ENCODE data around the gene HTRA3.
A peak's percentile ranks its signal among the peaks of the same experiment; 100 is the strongest.

The HTRA3 gene

DNA sequence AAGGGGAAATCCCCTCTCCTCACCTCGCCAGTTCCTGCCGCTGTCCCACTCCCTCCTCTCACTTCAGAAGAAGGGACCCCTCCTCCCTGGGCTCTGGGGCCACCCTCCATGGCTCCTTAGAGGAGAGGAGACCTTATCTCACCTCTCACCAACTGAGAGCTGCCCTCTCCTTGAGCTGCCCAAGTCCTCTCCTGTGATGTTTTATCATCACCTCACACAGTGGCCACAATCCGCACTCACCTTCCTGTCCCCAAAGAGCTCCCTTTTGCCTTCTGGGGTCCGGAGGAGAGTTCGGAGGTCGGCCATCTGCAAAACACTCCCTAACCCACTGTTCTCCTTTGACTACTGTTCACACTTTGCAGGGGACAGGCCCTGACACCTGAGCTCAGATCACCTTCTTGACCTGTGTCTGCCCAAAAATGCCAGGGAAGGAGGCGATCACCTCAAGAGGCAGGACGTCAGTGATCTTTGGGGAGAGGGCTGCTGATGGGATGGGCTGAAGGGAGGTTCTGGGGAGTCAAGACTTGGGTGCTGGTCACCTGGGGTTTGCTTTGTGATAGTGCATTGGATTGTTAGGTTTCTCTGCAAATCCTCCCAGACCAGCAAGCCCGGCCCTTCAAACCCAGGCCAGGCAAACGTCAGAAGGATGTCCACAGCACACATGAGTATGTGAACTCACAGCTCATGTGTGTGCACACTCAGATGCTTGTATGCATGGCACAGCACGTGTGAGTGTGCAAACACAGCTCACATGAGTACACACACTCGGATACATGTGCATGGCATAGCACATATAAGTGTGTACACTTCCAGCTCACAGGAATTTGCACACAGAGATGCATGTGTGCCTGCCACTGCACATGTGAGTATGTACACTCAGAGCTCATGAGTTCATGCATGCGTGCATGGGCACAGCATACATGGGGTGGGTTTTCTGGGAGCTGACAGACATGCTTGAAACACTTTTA lies 41.8 kb downstream of the HTRA3 start:
- Histone ChIP-seq H3K27ac (no peak overlapping the region; a peak in 1 of 22 replicates), H3K9ac (no peak overlapping the region), H3K9me3 (replicated peaks in 1 of 11) (peaks cover 7 to 20% (median 14%) of the 10 kb centered on the region in 11 experiments; a peak in 17 of 22 replicates)

GRCh38 chr4:8312069-8312445 lies 42.5 kb downstream of the HTRA3 start:
- peaks cover 0 to 6% (median 0%) of the 10 kb centered on the region in 11 experiments; a peak in 3 of 22 replicates for H3K36me3 ChIP-seq
- peaks cover 39 to 72% (median 69%) of the 10 kb centered on the region in 10 experiments for H3K4me1 ChIP-seq
- H3K27ac ChIP-seq, result no peak overlapping the region
- H3K4me3 ChIP-seq, result no peak overlapping the region
- peaks cover 0 to 8% (median 0%) of the 10 kb centered on the region in 11 experiments; a peak in 1 of 22 replicates for H3K27me3 ChIP-seq
- H3K9ac ChIP-seq, result no peak overlapping the region
- TF ChIP-seq Cebpa-rat (IDR thresholded peaks at IDR 0.05), result no peak
- peaks cover 0 to 16% (median 0%) of the 10 kb centered on the region in 11 experiments; a peak in 3 of 22 replicates for H4K20me1 ChIP-seq
- H3K4me2 ChIP-seq, result no peak overlapping the region
- peaks cover 7 to 20% (median 14%) of the 10 kb centered on the region in 11 experiments; a peak in 17 of 22 replicates for H3K9me3 ChIP-seq (replicated peaks in 1 of 11)

More for the DNA sequence above, 41.8 kb downstream of the HTRA3 start:
- Histone ChIP-seq H4K20me1 (peaks cover 0 to 23% (median 0%) of the 10 kb centered on the region in 11 experiments; a peak in 3 of 22 replicates), H3K27me3 (peaks cover 0 to 8% (median 0%) of the 10 kb centered on the region in 11 experiments; a peak in 1 of 22 replicates), H3K4me2 (peak overlapping the region; percentile 39 to 86 (median 70); a peak in 18 of 22 replicates), H3K4me1 (peaks cover 44 to 72% (median 69%) of the 10 kb centered on the region in 10 experiments), H3K4me3 (no peak overlapping the region), H3K36me3 (peaks cover 0 to 13% (median 0%) of the 10 kb centered on the region in 11 experiments; a peak in 7 of 22 replicates)
- TF ChIP-seq Cebpa-rat (IDR thresholded peaks at IDR 0.05), result no peak

GRCh38 chr4:8312976-8313375 lies 43.4 kb downstream of the HTRA3 start:
- Histone ChIP-seq H3K4me2 (no peak overlapping the region), H4K20me1 (peaks cover 0 to 15% (median 0%) of the 10 kb centered on the region in 11 experiments; a peak in 1 of 22 replicates), H3K27me3 (peaks cover 0 to 8% (median 0%) of the 10 kb centered on the region in 11 experiments; a peak in 1 of 22 replicates), H3K4me1 (peaks cover 39 to 72% (median 68%) of the 10 kb centered on the region in 10 experiments), H3K4me3 (no peak overlapping the region), H3K9ac (no peak overlapping the region), H3K9me3 (replicated peaks in 1 of 11) (peaks cover 7 to 20% (median 14%) of the 10 kb centered on the region in 11 experiments; a peak in 17 of 22 replicates), H3K36me3 (no peaks in the 10 kb centered on the region), H3K27ac (no peak overlapping the region)
- no peak for TF ChIP-seq Cebpa-rat (IDR thresholded peaks at IDR 0.05)

- Histone ChIP-seq H3K27me3 (peaks cover 0 to 7% (median 0%) of the 10 kb centered on the region in 11 experiments; a peak in 2 of 22 replicates), H3K9ac (peak overlapping the region in 3 of 11 experiments; percentile 14 to 28 (median 25); a peak in 2 of 22 replicates), H3K36me3 (no peaks in the 10 kb centered on the region), H3K27ac (peak overlapping the region in 4 of 11 experiments; percentile 30 to 66 (median 48); a peak in 5 of 22 replicates), H4K20me1 (peaks cover 0 to 11% (median 0%) of the 10 kb centered on the region in 11 experiments; a peak in 1 of 22 replicates), H3K4me1 (peaks cover 41 to 72% (median 69%) of the 10 kb centered on the region in 10 experiments), H3K4me3 (no peak overlapping the region), H3K9me3 (replicated peaks in 1 of 11) (peaks cover 7 to 20% (median 14%) of the 10 kb centered on the region in 11 experiments; a peak in 17 of 22 replicates), H3K4me2 (peak overlapping the region; percentile 75 to 95 (median 93); a peak in 20 of 22 replicates)
- no peak for TF ChIP-seq Cebpa-rat (IDR thresholded peaks at IDR 0.05)
Measured at GRCh38 chr4:8314691-8315255, 45.2 kb downstream of the HTRA3 start.

DNA sequence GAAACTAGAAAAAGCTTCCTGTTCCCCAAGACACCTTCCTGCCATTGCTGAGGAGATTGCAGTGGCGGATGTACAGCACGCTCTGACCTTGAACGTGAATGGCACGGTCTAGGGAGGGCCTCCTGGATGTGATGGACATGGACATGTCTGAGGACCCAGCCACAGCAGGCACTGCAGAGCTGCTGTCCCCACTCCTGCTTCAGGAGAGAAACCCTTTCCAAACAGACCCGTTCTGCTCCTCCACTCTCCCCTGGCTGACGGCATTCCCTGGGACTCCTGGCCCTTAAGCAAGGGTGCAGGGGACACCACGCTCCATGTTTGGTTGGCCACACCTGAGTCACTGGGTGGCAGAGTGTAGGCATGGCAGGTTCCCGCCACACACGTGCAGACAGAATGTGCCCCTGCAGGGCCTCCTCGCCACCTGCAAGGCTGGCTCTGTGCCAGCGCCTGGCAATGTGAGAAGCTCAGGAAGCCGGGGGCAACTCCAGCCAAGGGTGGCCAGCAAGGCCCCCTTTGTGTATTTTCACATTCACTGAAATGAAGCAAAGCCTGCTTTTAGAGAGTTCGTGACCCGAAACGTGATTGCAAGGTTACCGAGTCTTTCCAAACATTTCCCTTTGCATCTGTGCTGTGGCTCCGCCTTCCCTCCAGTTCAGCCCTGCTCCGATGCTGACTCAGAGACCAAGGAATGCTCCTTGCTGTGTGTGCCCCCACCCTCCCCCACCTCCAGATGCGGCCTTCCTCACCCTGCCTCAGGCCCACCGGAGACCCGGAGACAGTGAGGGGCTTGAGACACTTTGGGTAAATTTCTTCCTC lies 46.1 kb downstream of the HTRA3 start:
- peaks cover 7 to 20% (median 14%) of the 10 kb centered on the region in 11 experiments; a peak in 17 of 22 replicates for H3K9me3 ChIP-seq (replicated peaks in 1 of 11)
- peaks cover 38 to 71% (median 67%) of the 10 kb centered on the region in 10 experiments for H3K4me1 ChIP-seq
- peak in 5 of 11 experiments; percentile 10 to 91 (median 67); a peak in 7 of 22 replicates for TF ChIP-seq Cebpa-rat (IDR thresholded peaks at IDR 0.05)
- H3K27ac ChIP-seq, result peak overlapping the region in 7 of 11 experiments; percentile 11 to 67 (median 55); a peak in 12 of 22 replicates
- no peaks in the 10 kb centered on the region; a peak in 1 of 22 replicates for H3K27me3 ChIP-seq
- peak overlapping the region in 8 of 11 experiments; percentile 14 to 60 (median 38); a peak in 9 of 22 replicates for H3K9ac ChIP-seq
- H3K4me3 ChIP-seq, result peak overlapping the region in 3 of 10 experiments; percentile 18 to 43 (median 22); a peak in 4 of 20 replicates
- H3K4me2 ChIP-seq, result peak overlapping the region; percentile 75 to 95 (median 93)
- H3K36me3 ChIP-seq, result no peaks in the 10 kb centered on the region
- peaks cover 0 to 10% (median 0%) of the 10 kb centered on the region in 11 experiments; a peak in 1 of 22 replicates for H4K20me1 ChIP-seq

DNA sequence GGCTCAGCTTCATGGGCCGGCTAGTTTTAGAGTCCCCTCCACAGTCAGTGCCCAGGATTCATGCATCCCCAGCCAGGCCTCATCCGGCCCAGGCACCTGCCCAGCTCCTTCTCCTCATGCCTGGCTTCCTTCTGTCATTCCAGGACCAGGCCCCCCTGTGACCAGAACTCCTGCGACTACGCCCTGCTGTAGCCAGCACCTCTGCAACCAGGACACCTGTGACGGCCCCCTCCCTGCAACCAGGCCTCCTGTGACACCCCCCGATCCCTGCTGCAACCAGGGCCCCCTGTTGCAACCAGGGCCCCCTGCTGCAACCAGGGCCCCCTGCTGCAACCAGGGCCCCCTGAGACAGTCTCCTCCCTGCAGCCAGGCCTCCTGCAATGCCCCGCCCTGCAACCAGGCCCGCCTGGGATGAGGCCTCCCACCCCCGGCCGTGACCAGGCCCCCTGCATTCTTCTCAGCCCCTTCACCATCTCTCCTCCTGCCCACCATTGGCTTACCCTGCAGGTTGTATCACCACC lies 46.8 kb downstream of the HTRA3 start:
- H4K20me1 ChIP-seq, result peaks cover 0 to 10% (median 0%) of the 10 kb centered on the region in 11 experiments; a peak in 1 of 22 replicates
- H3K4me2 ChIP-seq, result peak overlapping the region; percentile 75 to 95 (median 93); a peak in 21 of 22 replicates
- peak overlapping the region in 4 of 11 experiments; percentile 35 to 67 (median 64); a peak in 9 of 22 replicates for H3K27ac ChIP-seq
- H3K4me1 ChIP-seq, result peaks cover 33 to 64% (median 60%) of the 10 kb centered on the region in 10 experiments
- H3K36me3 ChIP-seq, result no peaks in the 10 kb centered on the region
- peak overlapping the region in 2 of 10 experiments; percentile 13 to 22; a peak in 1 of 20 replicates for H3K4me3 ChIP-seq
- peak overlapping the region in 5 of 11 experiments; percentile 19 to 60 (median 42); a peak in 7 of 22 replicates for H3K9ac ChIP-seq
- H3K9me3 ChIP-seq (replicated peaks in 1 of 11), result peaks cover 7 to 23% (median 14%) of the 10 kb centered on the region in 11 experiments; a peak in 17 of 22 replicates
- H3K27me3 ChIP-seq, result no peaks in the 10 kb centered on the region; a peak in 1 of 22 replicates
- no peak for TF ChIP-seq Cebpa-rat (IDR thresholded peaks at IDR 0.05)

DNA sequence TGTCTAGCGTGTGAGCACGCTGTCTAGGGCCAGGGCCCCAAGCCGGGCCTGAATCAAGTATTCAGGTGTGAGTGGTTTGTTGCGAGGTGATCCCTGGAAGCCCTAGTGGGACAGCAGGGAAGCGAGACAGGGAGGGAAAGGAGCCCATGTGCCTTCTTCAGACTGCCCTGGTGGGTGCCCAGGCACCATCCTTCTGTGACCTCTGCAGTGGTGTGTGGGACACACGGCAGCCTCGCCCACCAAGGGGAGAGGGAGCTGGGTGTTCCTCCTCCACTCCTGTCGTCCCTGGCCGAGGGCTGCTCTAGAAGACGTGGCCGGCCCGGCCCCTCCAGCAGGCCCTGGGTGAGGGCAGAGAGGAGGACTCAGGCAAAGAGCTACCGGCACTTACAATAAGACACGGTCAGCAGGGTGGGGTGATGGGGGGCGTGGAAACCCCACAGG lies 47.4 kb downstream of the HTRA3 start:
- Histone ChIP-seq H3K27ac (peak overlapping the region in 4 of 11 experiments; percentile 35 to 67 (median 64); a peak in 8 of 22 replicates), H3K4me2 (peak overlapping the region in 9 of 11 experiments; percentile 85 to 95 (median 93); a peak in 17 of 22 replicates), H3K4me1 (peaks cover 33 to 61% (median 57%) of the 10 kb centered on the region in 10 experiments), H4K20me1 (peaks cover 0 to 10% (median 0%) of the 10 kb centered on the region in 11 experiments; a peak in 1 of 22 replicates), H3K4me3 (no peak overlapping the region), H3K9ac (peak overlapping the region in 4 of 11 experiments; percentile 39 to 60 (median 46); a peak in 6 of 22 replicates), H3K9me3 (replicated peaks in 1 of 11) (peaks cover 7 to 23% (median 14%) of the 10 kb centered on the region in 11 experiments; a peak in 17 of 22 replicates), H3K36me3 (no peaks in the 10 kb centered on the region), H3K27me3 (no peaks in the 10 kb centered on the region; a peak in 1 of 22 replicates)
- no peak for TF ChIP-seq Cebpa-rat (IDR thresholded peaks at IDR 0.05)

Data from BLaER1 treated with 17β-estradiol and CSF1 and Interleukin-3, amounts not matched to agents 10 nM and 100 nM (cell line).